Neutrophil (primary cell): Measurements from ENCODE around the gene TRAF2.

Experiments used
- H3K27ac ChIP-seq: fragments of 200-600 bp; sonication (generic); 2 replicates; pipeline ENCODE4 v1.5.1; 2016; ENCODE audit warnings: mild to moderate bottlenecking, moderate library complexity
- H3K27me3 ChIP-seq: fragments of 200-600 bp; sonication (generic); 2 replicates; pipeline ENCODE4 v1.6.0; 2016; ENCODE audit warnings: mild to moderate bottlenecking
- H3K36me3 ChIP-seq: fragments of 200-600 bp; sonication (generic); 2 replicates; pipeline ENCODE4 v1.5.1; 2017
- H3K4me1 ChIP-seq, 2 experiments: fragments of 200-600 bp in 1 of 2; sonication (generic) in 1 of 2; 1 replicate in 1 of 2; 2 replicates in 1 of 2; pipeline versions ENCODE4 v1.5.1 to v1.6.1; 2013 to 2016; ENCODE audit warnings: low read depth in 1 of 2, low read length in 1 of 2, mild to moderate bottlenecking in 1 of 2, moderate library complexity in 1 of 2; ENCODE audit not compliant: control insufficient read depth in 1 of 2, insufficient read depth in 1 of 2
- H3K4me3 ChIP-seq, 2 experiments: fragments of 200-600 bp in 1 of 2; sonication (generic) in 1 of 2; 1 replicate in 1 of 2; 2 replicates in 1 of 2; pipeline ENCODE4 v1.5.1; 2013 to 2016; ENCODE audit warnings: low read depth in 1 of 2, low read length in 1 of 2, mild to moderate bottlenecking in 1 of 2, moderate library complexity in 1 of 2
- H3K9me3 ChIP-seq: fragments of 200-600 bp; sonication (generic); 2 replicates; pipeline ENCODE4 v1.5.1; 2016
- CTCF ChIP-seq: fragments of 200-600 bp; sonication (generic); IDR thresholded peaks from 2 replicates; pipeline ENCODE4 v1.5.1; 2016; ENCODE audit warnings: antibody characterized with exemption

TRAF2 gene

GRCh38 chr9:136952321-136952850 is 66.1 kb downstream of the TRAF2 start:
- H3K27ac ChIP-seq: no peak overlapping the region
- no peak overlapping the region for H3K4me3 ChIP-seq
- no peak for TF ChIP-seq CTCF
- no peaks in the 10 kb centered on the region for H3K27me3 ChIP-seq
- no peaks in the 10 kb centered on the region for H3K9me3 ChIP-seq
- H3K36me3 ChIP-seq: no peaks in the 10 kb centered on the region
- peaks cover 11 to 16% of the 10 kb centered on the region in 2 experiments for H3K4me1 ChIP-seq

GRCh38 chr9:136952876-136953770 is 66.8 kb downstream of the TRAF2 start:
- Histone ChIP-seq H3K36me3 (no peaks in the 10 kb centered on the region), H3K27me3 (no peaks in the 10 kb centered on the region), H3K9me3 (no peaks in the 10 kb centered on the region), H3K27ac (no peak overlapping the region), H3K4me1 (peaks cover 11 to 16% of the 10 kb centered on the region in 2 experiments), H3K4me3 (no peak overlapping the region)
- TF ChIP-seq CTCF: no peak

GRCh38 chr9:136953771-136954269 is 67.5 kb downstream of the TRAF2 start:
- no peaks in the 10 kb centered on the region for H3K9me3 ChIP-seq
- H3K27me3 ChIP-seq: no peaks in the 10 kb centered on the region
- H3K4me1 ChIP-seq: peaks cover 11 to 16% of the 10 kb centered on the region in 2 experiments
- H3K27ac ChIP-seq: no peak overlapping the region
- no peaks in the 10 kb centered on the region for H3K36me3 ChIP-seq
- TF ChIP-seq CTCF: no peak
- no peak overlapping the region for H3K4me3 ChIP-seq

GRCh38 chr9:136954270-136955083 is 68.2 kb downstream of the TRAF2 start:
- H3K36me3 ChIP-seq: no peaks in the 10 kb centered on the region
- H3K27ac ChIP-seq: no peak overlapping the region
- no peaks in the 10 kb centered on the region for H3K27me3 ChIP-seq
- H3K4me3 ChIP-seq: no peak overlapping the region
- TF ChIP-seq CTCF: no peak
- peaks cover 7 to 12% of the 10 kb centered on the region in 2 experiments for H3K4me1 ChIP-seq
- H3K9me3 ChIP-seq: no peaks in the 10 kb centered on the region

GRCh38 chr9:136955202-136955942 is 69.1 kb downstream of the TRAF2 start:
- Histone ChIP-seq H3K27ac (no peak overlapping the region), H3K4me1 (peaks cover 3% of the 10 kb centered on the region in 2 experiments), H3K36me3 (no peaks in the 10 kb centered on the region), H3K27me3 (no peaks in the 10 kb centered on the region), H3K9me3 (no peaks in the 10 kb centered on the region), H3K4me3 (no peak overlapping the region)
- TF ChIP-seq CTCF: no peak
